Hepatocyte (in vitro differentiated cells): ENCODE measurements around the gene GNA14. TPM values are rescaled to one million over a fixed set of nuclear protein-coding genes. Genes with fewer than 3 reads are reported as not detected.

Experiments used
- DNase-seq: peaks from one replicate; pipeline ENCODE4 v3.0.0-alpha.2; 2016; ENCODE audit warnings: low spot score
- H2AFZ ChIP-seq: fragments of 200-600 bp; sonication (generic); 2 replicates; pipeline ENCODE4 v1.6.0; 2016; ENCODE audit warnings: antibody characterized with exemption, mild to moderate bottlenecking
- H3K27ac ChIP-seq: fragments of 200-600 bp; sonication (generic); 2 replicates; pipeline ENCODE4 v1.5.1; 2016; ENCODE audit warnings: mild to moderate bottlenecking
- H3K27me3 ChIP-seq: fragments of 200-600 bp; sonication (generic); 2 replicates; pipeline ENCODE4 v1.6.1; 2016
- H3K36me3 ChIP-seq: fragments of 200-600 bp; sonication (generic); replicated peaks from 2 replicates; pipeline ENCODE4 v1.5.1; 2016; ENCODE audit warnings: low read depth; ENCODE audit not compliant: insufficient read depth
- H3K4me1 ChIP-seq: fragments of 200-600 bp; sonication (generic); 2 replicates; pipeline ENCODE4 v1.5.1; 2016; ENCODE audit warnings: mild to moderate bottlenecking, moderate library complexity; ENCODE audit not compliant: insufficient read depth
- H3K4me2 ChIP-seq: fragments of 200-600 bp; sonication (generic); 2 replicates; pipeline ENCODE4 v1.6.0; 2016
- H3K4me3 ChIP-seq: fragments of 200-600 bp; sonication (generic); 2 replicates; pipeline ENCODE4 v1.5.1; 2016; ENCODE audit warnings: mild to moderate bottlenecking
- H3K79me2 ChIP-seq: fragments of 200-600 bp; sonication (generic); 2 replicates; pipeline ENCODE4 v1.6.0; 2017; ENCODE audit warnings: mild to moderate bottlenecking
- H3K9me2 ChIP-seq: fragments of 200-600 bp; sonication (generic); replicated peaks from 2 replicates; pipeline ENCODE4 v1.6.0; 2017; ENCODE audit warnings: mild to moderate bottlenecking; ENCODE audit not compliant: insufficient read depth
- H3K9me3 ChIP-seq: fragments of 200-600 bp; sonication (generic); 2 replicates; pipeline ENCODE4 v1.5.1; 2016; ENCODE audit warnings: low read depth, mild to moderate bottlenecking
- H4K20me1 ChIP-seq: fragments of 200-600 bp; sonication (generic); 2 replicates; pipeline ENCODE4 v1.6.0; 2016; ENCODE audit warnings: mild to moderate bottlenecking; ENCODE audit not compliant: insufficient read depth, poor library complexity, severe bottlenecking
- CTCF ChIP-seq: fragments of 200-600 bp; sonication (generic); IDR thresholded peaks from 2 replicates; pipeline ENCODE4 v1.5.1; 2016; ENCODE audit warnings: antibody characterized with exemption, mild to moderate bottlenecking; ENCODE audit not compliant: poor library complexity
- EZH2 ChIP-seq: fragments of 200-600 bp; sonication (generic); IDR thresholded peaks from 2 replicates; pipeline ENCODE4 v1.6.1; 2016; ENCODE audit warnings: antibody characterized with exemption, mild to moderate bottlenecking, borderline replicate concordance
- EZH2phosphoT487 ChIP-seq: fragments of 200-600 bp; sonication (generic); IDR thresholded peaks from one replicate; pipeline ENCODE4 v1.6.1; 2018; ENCODE audit warnings: antibody characterized with exemption, mild to moderate bottlenecking, low read depth, moderate library complexity; ENCODE audit not compliant: unreplicated experiment, severe bottlenecking
- WGBS: methylation state at CpG from one replicate; pipeline ENCODE4 v1.1.6; 2016; ENCODE audit warnings: low lambda C conversion rate; ENCODE audit errors: missing lambda C conversion rate; 5-methylcytosine and 5-hydroxymethylcytosine counted together
- polyA plus RNA-seq: library from polyadenylated mRNA; unstranded; fragments of >200 nt; fragmentation: Nextera tagmentation; extraction: Ambion mirVana; gene quantifications from 2 replicates; pipeline ENCODE4 v1.2.1, GENCODE V29; 2016
- total RNA-seq: library from RNA; depleted of rRNA; stranded (reverse); fragments of >200 nt; gene quantifications from 2 replicates; pipeline ENCODE4 v1.2.3, GENCODE V29; 2014

Gene GNA14
- total and polyA plus RNA-seq, 2 experiments from 2014 or later = 1.2 to 3.1 TPM

- Histone ChIP-seq H2AFZ (no peak overlapping the region), H3K4me1 (no peaks in the 10 kb centered on the region), H3K36me3 (no peaks in the 10 kb centered on the region), H4K20me1 (no peaks in the 10 kb centered on the region), H3K4me2 (peak overlapping the region; percentile 4), H3K4me3 (no peak overlapping the region), H3K27me3 (no peaks in the 10 kb centered on the region), H3K27ac (peak overlapping the region; percentile 10), H3K79me2 (no peaks in the 10 kb centered on the region), H3K9me2 (no peaks in the 10 kb centered on the region), H3K9me3 (no peaks in the 10 kb centered on the region)
- WGBS = 69% methylated on average over 4 of the region's 4 CpGs
- DNase-seq = no peak
- TF ChIP-seq CTCF (no peak), EZH2 (no peak), EZH2phosphoT487 (no peak)
Measured at GRCh38 chr9:77605449-77606220, 42.5 kb downstream of the GNA14 start.

GRCh38 chr9:77604316-77604715 is 43.8 kb downstream of the GNA14 start:
- no peaks in the 10 kb centered on the region for H3K36me3 ChIP-seq
- TF ChIP-seq EZH2phosphoT487 (no peak), CTCF (no peak), EZH2 (no peak)
- H3K79me2 ChIP-seq = no peaks in the 10 kb centered on the region
- H3K9me2 ChIP-seq = no peaks in the 10 kb centered on the region
- H3K4me1 ChIP-seq = no peaks in the 10 kb centered on the region
- no peaks in the 10 kb centered on the region for H3K27me3 ChIP-seq
- no peak overlapping the region for H2AFZ ChIP-seq
- 60% methylated on average over 1 of the region's 1 CpG for WGBS
- H3K4me3 ChIP-seq = no peak overlapping the region
- H3K4me2 ChIP-seq = no peak overlapping the region
- no peak overlapping the region for H3K27ac ChIP-seq
- no peaks in the 10 kb centered on the region for H4K20me1 ChIP-seq
- DNase-seq = peak; percentile 22
- H3K9me3 ChIP-seq = no peaks in the 10 kb centered on the region

DNA sequence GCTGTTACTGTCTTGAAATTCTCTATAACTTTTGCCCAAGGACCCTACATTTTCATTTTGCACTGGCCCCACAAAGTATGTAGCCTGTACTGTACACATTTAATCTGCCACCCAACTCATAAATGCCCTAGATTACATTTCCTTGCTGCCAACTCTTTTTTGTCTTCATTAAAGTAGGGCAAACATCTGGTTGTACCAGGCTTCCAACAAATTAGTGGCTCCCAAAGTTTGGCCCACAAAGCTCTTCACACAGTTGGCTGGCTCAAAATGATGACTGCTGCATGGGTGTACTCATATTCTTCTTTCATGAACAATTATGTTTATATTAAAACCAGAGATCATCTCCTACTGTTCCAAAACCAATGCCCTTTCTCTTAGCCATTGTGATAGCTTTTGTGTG is 45.3 kb downstream of the GNA14 start:
- H3K79me2 ChIP-seq = no peaks in the 10 kb centered on the region
- TF ChIP-seq EZH2 = no peak
- no peak for TF ChIP-seq CTCF
- TF ChIP-seq EZH2phosphoT487 = no peak

More for the DNA sequence above, 45.3 kb downstream of the GNA14 start:
- H3K27ac ChIP-seq = no peak overlapping the region
- no peaks in the 10 kb centered on the region for H3K9me2 ChIP-seq
- no peaks in the 10 kb centered on the region for H3K9me3 ChIP-seq
- H3K27me3 ChIP-seq = no peaks in the 10 kb centered on the region
- no peak overlapping the region for H2AFZ ChIP-seq
- no peaks in the 10 kb centered on the region for H3K4me1 ChIP-seq
- H3K4me2 ChIP-seq = no peak overlapping the region
- DNase-seq = no peak
- no peaks in the 10 kb centered on the region for H3K36me3 ChIP-seq
- H4K20me1 ChIP-seq = no peaks in the 10 kb centered on the region
- H3K4me3 ChIP-seq = no peak overlapping the region
